GM18867 (cell line): Measurements from ENCODE around the gene FSTL1.

Experiments
- ATAC-seq: cut with Tn5 transposase; IDR thresholded peaks from one replicate; pipeline ENCODE4 v1.9.1; 2021; ENCODE audit warnings: mild to moderate bottlenecking, moderate library complexity; ENCODE audit not compliant: unreplicated experiment

FSTL1 gene

GRCh38 chr3:120440001-120440703, 10.6 kb downstream of the FSTL1 start:
- no peak for ATAC-seq

DNA sequence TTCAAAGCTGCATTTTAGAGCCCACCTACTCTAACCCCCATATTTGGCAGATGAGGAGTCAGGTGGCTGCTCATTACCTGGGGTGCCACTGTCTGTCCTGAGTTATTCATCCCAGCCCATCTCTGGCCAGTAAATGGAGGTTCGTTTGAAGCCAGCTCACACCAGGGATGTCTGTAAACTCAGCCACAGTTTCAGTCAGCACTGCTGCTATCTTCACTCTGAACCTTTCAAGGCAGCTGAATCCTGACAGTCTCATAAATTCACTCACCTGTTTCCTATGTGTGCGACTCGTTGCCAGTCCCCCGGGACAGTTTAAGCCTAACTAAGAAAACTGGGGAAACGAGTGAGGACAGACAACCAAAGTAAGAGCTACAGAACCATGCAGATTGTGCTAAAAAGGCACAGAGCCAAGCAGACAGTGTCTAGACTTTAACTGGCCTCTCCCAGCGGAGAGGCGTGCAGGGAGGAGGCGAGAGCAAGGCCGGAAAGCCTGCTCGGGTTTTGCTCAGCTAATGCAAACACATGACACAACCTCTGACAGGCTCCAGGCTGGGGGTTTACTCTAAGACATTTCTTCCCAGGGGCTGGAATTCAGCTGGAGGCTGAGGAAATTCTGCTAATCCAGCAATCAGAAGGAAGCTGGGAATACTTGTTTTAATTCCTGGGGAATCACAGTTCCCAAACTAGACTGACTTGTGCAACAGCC, 12.0 kb downstream of the FSTL1 start:
- no peak for ATAC-seq

GRCh38 chr3:120438216-120438615, 12.6 kb downstream of the FSTL1 start:
- ATAC-seq: no peak

DNA sequence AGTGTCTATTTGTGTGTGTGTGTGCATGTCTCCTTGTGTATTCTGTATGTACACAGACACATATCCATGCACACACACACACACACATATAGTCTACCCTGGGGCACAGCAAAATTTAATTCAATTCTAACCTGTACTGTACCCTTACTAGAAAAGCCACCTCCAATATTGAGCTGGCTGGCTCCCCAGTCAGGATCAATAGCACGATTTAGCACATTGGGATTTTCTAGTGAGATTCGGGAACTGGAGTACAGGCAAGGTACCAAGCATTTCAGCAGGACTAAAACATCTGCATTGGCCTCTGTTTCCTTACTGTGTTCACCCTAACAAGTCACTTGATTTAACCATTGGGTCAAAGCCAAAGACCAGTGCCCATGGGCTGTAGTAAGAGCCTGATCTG, 13.2 kb downstream of the FSTL1 start:
- no peak for ATAC-seq

DNA sequence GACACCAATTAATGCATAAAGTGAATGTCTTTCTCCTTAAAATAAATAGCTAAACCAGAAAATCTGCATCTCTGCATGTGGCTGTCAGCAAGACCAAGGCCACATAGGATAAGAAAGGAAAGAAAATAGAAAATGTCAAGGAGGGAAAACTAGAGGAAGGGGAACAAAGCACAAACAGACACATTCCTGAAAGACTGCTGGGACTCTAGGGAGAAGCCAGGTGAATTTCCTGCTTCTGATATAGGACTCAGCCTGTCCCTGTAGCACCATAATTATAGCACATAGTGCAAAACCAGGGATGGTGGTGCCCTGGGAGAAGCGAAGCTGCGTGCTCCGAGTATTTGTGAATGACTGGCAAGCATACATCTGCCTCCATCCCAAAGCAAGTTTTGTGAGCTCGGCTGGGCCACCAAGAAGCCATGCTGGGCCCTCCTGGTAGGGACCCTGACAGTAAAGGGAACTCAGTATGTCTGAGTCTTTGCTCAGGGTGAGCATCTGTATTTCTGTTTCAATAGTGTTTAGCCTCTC, 14.2 kb downstream of the FSTL1 start:
- ATAC-seq: no peak

GRCh38 chr3:120435621-120436020, 15.2 kb downstream of the FSTL1 start:
- no peak for ATAC-seq

GRCh38 chr3:120433662-120434331, 17.0 kb downstream of the FSTL1 start:
- ATAC-seq: no peak

DNA sequence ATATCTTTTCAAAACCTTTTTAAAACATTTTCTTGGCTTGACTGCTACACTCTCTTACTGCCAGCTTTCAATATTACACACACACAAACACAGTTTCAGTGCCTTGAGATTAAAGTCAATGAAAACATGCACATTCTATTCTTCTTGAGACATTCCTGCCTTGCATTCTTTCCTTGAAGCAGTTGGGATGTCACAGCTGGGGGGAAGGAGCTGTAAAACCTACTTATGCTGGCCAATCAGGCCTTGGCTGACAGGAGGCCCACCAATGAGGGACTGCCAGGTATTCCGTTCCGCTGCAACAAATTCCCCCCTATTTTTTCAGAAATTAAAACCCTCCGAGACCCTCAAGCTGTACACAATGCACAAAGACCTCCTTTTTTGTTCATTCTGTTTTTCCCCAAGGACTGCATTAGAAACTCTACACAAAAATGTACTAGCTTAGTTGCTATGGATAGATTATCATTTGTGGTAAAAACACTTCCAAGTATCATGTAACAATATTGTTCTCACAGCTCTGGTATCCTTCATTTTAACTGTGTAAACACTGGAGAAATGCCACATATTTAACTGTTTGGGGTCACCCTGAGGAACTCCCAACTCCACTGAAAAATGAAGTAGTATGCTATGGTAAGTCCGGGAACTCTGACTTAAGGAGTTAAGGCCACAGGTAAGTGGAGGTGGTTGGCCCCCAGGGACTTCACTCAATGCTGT, 18.5 kb downstream of the FSTL1 start:
- ATAC-seq: no peak

DNA sequence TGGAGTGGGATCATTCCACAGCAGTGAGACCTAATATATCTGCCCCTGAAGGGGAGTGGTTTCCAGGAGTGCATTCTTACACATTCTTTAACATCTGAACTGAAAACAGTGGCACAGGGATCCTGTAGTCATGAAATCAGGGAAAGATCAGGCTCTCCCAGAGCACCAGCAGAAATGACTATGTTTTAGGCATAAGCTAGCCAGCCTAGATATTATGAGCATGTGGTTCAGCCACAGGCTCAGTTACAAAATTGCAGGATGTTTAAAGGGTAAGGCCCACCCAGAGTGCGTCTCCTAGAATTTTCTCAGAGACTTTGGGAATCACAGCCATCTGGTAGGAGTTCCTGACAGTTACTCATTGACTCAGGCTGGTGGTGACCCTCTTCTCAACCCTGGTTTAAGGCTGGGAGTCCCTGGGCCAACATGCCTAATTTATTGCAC, 20.9 kb downstream of the FSTL1 start:
- no peak for ATAC-seq

DNA sequence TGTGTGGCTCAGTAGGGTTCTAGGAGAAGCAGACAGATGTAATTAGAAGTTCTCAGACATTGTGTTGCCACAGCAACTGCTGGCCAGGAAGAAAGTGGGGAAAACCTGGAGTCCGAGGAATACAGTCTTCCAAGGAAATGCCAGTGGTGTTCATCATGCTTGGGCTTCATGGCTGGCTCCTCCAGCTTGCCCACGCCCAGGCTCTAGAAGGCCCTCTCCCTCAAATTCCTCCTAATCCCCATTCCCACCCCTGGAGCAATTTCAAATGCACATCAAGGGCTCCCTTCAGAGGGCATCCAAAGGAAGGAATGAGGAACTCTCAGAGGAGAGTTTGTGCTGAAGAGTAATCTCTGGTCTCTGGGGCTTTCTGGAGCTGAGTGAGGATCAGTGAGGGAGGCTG, 21.9 kb downstream of the FSTL1 start:
- ATAC-seq: no peak

- no peak for ATAC-seq
These were observed 23.6 kb downstream of the FSTL1 start for GRCh38 chr3:120427201-120427600.

GRCh38 chr3:120425572-120426250, 25.1 kb downstream of the FSTL1 start:
- no peak for ATAC-seq

- no peak for ATAC-seq
These were observed 25.7 kb downstream of the FSTL1 start for GRCh38 chr3:120424976-120425570.

DNA sequence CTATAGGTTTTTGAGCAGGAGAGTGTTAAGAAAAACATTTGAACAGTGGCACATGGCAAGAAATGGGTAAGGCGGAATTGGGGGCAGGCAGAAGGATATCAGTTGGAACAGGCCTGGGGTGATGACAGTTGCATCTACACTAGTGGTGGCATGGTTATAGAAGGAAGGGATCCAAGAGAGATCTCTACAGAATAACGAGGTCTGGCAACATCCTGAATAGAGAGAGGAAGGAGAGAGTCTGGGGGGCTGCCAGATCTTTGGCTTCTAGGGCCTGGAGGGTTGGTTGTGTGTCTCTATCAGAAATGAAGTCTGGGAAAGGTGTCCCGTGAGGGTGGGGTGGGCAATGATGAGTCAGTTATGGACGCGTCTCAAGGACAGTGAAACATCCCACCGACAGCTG, 26.3 kb downstream of the FSTL1 start:
- no peak for ATAC-seq

DNA sequence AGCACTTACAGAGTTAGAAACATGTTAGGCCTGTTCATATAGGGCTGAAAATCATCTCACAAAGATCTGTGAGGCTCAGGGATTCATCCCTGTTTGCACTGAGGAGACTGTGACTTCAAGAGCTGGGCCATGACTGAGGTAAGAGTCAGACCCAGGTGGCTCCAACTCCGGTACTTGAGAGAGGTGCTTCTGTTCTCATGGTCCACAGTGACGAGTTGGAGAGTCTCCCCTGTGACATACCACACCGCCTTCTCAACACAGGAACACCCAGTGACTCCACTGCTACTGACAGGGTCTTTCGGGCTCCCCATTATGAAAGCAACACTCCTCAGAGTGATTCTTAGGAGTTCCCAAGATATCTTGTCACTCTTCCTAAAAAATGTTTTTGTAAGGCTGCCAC, 27.4 kb downstream of the FSTL1 start:
- no peak for ATAC-seq

DNA sequence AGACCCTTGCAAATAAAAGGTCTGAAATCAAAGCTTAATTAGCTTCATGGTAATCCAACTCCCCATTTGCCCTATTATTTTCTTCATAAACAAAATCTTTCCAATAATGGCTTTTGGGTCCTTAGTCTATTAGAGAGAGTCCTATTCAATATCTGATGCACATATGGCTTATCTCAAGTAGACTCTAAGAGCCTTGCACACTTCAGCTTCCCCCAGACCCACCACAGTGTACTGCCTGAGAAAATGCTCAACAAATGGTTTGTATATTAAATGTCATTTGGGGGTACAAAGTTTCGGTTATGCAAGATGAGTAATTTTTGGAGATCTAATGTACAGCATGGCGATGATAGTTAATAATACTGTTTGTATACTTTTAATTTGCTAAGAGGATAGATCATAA, 28.9 kb downstream of the FSTL1 start:
- no peak for ATAC-seq

DNA sequence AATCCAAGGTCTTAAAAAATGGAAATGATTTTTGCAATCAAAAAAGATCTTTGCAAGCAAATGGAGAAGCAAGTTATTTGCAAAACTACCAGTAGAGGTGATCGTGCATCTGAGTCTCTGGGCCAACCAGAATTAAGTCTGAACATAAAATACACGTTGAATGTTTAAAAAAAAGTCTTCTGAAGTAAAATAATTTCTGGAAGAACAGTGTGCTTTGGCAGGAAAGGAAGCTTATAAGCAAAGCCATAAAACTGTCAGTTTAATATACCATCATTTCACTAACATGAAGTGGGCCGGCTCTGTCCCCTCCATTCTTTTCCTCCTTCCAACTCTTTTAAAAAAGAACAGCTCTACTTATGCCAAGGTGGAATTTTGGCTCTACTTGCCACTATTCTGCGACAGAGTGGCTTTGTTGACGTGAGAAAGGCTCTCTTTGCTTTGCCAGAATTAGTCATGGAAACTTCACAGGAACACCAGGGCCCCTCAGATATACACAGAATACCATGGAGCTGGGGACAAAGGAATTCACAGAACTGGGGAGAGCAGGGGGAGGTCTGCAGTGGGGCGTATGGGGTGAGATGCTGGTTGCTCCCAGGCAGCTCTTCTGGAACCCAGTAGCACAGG, 29.8 kb downstream of the FSTL1 start:
- no peak for ATAC-seq

- no peak for ATAC-seq
These were observed 30.4 kb downstream of the FSTL1 start for GRCh38 chr3:120420360-120420759.

- no peak for ATAC-seq
These were observed 31.0 kb downstream of the FSTL1 start for GRCh38 chr3:120419797-120420196.
